Measurements from ENCODE around the gene MCC. TPM values are rescaled to one million over a fixed set of nuclear protein-coding genes. Genes with fewer than 3 reads are reported as not detected.

MCC gene
- total RNA-seq, 1 donor from 2014 or later: 22.7 TPM

DNA sequence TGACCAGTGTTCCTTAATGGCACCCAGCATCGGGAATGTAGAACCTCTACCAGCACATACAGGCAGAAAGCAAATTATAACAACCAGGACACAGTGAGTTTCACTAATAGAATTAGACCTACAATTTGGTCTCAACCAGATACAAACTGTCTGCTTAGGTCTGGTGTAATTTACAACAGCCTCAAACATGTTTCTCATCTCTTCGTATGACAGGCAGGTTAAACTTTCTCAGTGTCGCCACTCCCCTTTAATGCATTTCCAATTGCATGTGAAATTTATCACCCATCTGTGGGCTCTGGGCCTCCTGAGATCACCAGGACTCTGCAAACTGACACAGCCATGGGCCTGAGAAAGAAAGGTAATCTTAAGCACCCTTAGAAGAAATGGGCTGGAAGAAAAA, 293.0 kb downstream of the MCC start:
- peaks cover 22% of the 10 kb centered on the region for H3K36me3 Mint-ChIP-seq (ENCODE audit: low read depth, unreplicated experiment)
- peaks cover 4% of the 10 kb centered on the region for H3K27me3 Mint-ChIP-seq (ENCODE audit: unreplicated experiment)
- peaks cover 15% of the 10 kb centered on the region for H3K4me1 Mint-ChIP-seq (ENCODE audit: unreplicated experiment)
- DNase-seq (ENCODE audit: low spot score): no peak
- no peak for TF ChIP-seq CTCF (IDR thresholded peaks at IDR 0.05; ENCODE audit: unreplicated experiment)
- no peaks in the 10 kb centered on the region for H3K9me3 Mint-ChIP-seq (ENCODE audit: unreplicated experiment)
- no peak overlapping the region for H3K27ac Mint-ChIP-seq (ENCODE audit: unreplicated experiment)
- H3K4me3 Mint-ChIP-seq (ENCODE audit: unreplicated experiment): no peak overlapping the region

DNA sequence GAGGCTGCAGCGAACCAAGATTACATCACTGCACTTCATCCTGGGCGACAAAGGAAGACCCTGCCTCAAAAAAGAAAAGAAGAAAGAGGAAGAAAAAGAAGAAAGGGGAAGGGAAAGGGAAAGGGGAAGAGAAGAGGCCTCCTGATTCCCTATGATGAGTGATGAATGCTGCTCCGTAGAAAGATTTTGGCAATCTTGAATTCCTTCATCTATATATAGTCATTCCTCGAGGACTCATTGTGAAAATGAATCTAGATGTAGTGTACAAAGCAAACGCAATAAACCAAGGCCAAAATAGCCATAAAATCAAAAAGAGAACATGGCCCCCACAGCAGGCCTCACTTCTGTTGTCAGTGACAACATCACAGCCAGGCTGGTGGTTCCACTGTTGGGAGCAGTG, 293.7 kb downstream of the MCC start:
- Mint-ChIP-seq H3K27me3 (ENCODE audit: unreplicated experiment) (peaks cover 4% of the 10 kb centered on the region), H3K36me3 (ENCODE audit: low read depth, unreplicated experiment) (peaks cover 22% of the 10 kb centered on the region), H3K9me3 (ENCODE audit: unreplicated experiment) (no peaks in the 10 kb centered on the region), H3K27ac (ENCODE audit: unreplicated experiment) (no peak overlapping the region), H3K4me3 (ENCODE audit: unreplicated experiment) (peak overlapping the region; percentile 43), H3K4me1 (ENCODE audit: unreplicated experiment) (peaks cover 11% of the 10 kb centered on the region)
- no peak for DNase-seq (ENCODE audit: low spot score)
- TF ChIP-seq CTCF (IDR thresholded peaks at IDR 0.05; ENCODE audit: unreplicated experiment): no peak

DNA sequence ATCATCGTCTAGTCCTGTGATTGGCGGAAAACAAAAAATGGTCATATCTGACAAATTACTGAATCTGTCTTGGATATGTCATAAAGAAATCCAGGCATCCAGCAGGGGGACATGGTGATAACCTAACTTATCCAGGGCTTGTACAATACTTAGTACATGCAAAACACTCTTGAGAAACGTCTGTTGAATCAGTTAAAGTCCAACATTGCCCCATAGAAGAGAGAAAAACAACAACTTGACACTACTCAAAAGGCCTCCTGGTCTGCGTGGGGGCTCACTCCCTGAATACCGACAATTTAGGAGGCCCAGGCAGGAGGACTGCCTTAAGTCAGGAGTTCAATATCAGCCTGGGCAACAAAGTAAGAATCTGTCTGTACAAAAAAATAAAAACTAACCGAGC, 294.1 kb downstream of the MCC start:
- H3K4me3 Mint-ChIP-seq (ENCODE audit: unreplicated experiment): no peak overlapping the region
- TF ChIP-seq CTCF (IDR thresholded peaks at IDR 0.05; ENCODE audit: unreplicated experiment): no peak
- peaks cover 7% of the 10 kb centered on the region for H3K4me1 Mint-ChIP-seq (ENCODE audit: unreplicated experiment)
- H3K9me3 Mint-ChIP-seq (ENCODE audit: unreplicated experiment): no peaks in the 10 kb centered on the region
- no peak overlapping the region for H3K27ac Mint-ChIP-seq (ENCODE audit: unreplicated experiment)
- no peak for DNase-seq (ENCODE audit: low spot score)
- peaks cover 3% of the 10 kb centered on the region for H3K27me3 Mint-ChIP-seq (ENCODE audit: unreplicated experiment)
- peaks cover 22% of the 10 kb centered on the region for H3K36me3 Mint-ChIP-seq (ENCODE audit: low read depth, unreplicated experiment)

DNA sequence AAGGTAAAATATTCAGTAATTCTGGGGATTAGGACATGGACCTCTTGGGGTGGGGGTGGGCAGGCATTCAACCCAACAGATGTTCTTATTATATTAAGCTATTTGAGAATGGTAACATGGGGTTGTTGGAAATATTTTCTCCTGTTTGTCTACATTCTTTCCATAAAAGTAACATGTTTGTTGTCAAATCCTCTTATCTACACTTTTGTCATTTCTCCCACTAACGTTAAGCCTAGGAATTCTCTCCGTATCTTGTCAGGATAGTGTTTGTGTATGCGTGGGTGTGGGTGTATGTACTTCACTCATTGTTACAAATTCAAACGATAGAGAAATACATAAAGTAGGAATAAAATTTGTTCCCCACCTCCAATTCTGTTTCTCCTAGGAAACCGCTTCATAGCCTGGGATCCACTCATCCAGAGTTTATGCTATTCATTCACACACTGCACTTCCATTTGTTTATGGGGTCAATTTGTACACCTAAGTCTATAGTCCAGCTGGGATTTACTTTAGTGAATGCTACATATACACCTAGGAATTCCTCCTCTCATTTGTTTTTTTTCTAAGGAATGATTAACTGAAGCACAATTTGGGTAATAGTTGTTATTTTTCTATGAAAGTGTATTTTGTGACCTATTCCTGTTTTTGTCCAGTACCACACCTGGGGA, 294.8 kb downstream of the MCC start:
- Mint-ChIP-seq H3K27me3 (ENCODE audit: unreplicated experiment) (peaks cover 3% of the 10 kb centered on the region), H3K4me1 (ENCODE audit: unreplicated experiment) (peaks cover 7% of the 10 kb centered on the region), H3K9me3 (ENCODE audit: unreplicated experiment) (no peaks in the 10 kb centered on the region), H3K4me3 (ENCODE audit: unreplicated experiment) (peak overlapping the region; percentile 3), H3K27ac (ENCODE audit: unreplicated experiment) (no peak overlapping the region), H3K36me3 (ENCODE audit: low read depth, unreplicated experiment) (peaks cover 22% of the 10 kb centered on the region)
- no peak for TF ChIP-seq CTCF (IDR thresholded peaks at IDR 0.05; ENCODE audit: unreplicated experiment)
- no peak for DNase-seq (ENCODE audit: low spot score)

GRCh38 chr5:113192541-113192940, 295.7 kb downstream of the MCC start:
- Mint-ChIP-seq H3K27me3 (ENCODE audit: unreplicated experiment) (peaks cover 3% of the 10 kb centered on the region), H3K4me3 (ENCODE audit: unreplicated experiment) (no peak overlapping the region), H3K9me3 (ENCODE audit: unreplicated experiment) (no peaks in the 10 kb centered on the region), H3K36me3 (ENCODE audit: low read depth, unreplicated experiment) (peaks cover 22% of the 10 kb centered on the region), H3K4me1 (ENCODE audit: unreplicated experiment) (peaks cover 7% of the 10 kb centered on the region), H3K27ac (ENCODE audit: unreplicated experiment) (no peak overlapping the region)
- no peak for DNase-seq (ENCODE audit: low spot score)
- no peak for TF ChIP-seq CTCF (IDR thresholded peaks at IDR 0.05; ENCODE audit: unreplicated experiment)

Data from endothelial cell (in vitro differentiated cells).